22Rv1 (cell line): ENCODE data around the gene ANGPT4.

Source experiments
- H3K27ac ChIP-seq: fragments of 450-650 bp; 2 replicates; pipeline ENCODE4 v1.5.1; 2017
- ZFX ChIP-seq: fragments of 450-650 bp; IDR thresholded peaks from 2 replicates; pipeline ENCODE4 v1.6.1; 2017; ENCODE audit warnings: antibody characterized with exemption, borderline replicate concordance
- TF ChIP-seq, protein P1 (sequence below): fragments of 450-650 bp; IDR thresholded peaks from 2 replicates; pipeline ENCODE4 v1.5.1; 2017; ENCODE audit warnings: mild to moderate bottlenecking

The ANGPT4 gene

DNA sequence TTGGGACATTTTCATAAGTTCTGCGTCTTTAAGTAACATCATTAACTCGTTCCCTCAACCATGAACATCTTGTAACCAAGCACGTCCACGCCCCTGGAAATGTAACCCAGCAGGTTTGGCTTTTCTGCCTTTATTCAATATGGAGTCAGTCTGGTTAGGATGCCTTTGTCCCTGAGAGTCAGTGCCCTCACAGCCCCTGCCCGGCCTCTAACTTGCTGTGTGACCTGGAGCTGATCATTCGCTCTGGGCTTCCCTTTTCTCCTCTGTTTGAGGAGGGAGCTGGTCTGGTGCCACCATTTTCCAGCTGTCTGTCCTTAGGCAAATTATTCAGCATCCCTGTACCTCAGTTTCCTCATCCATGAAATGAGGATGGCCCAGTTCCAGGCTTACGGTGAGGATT lies 26.5 kb upstream of the ANGPT4 start:
- no peak overlapping the region for H3K27ac ChIP-seq
- no peak for TF ChIP-seq ZFX
- TF ChIP-seq, protein P1, sequence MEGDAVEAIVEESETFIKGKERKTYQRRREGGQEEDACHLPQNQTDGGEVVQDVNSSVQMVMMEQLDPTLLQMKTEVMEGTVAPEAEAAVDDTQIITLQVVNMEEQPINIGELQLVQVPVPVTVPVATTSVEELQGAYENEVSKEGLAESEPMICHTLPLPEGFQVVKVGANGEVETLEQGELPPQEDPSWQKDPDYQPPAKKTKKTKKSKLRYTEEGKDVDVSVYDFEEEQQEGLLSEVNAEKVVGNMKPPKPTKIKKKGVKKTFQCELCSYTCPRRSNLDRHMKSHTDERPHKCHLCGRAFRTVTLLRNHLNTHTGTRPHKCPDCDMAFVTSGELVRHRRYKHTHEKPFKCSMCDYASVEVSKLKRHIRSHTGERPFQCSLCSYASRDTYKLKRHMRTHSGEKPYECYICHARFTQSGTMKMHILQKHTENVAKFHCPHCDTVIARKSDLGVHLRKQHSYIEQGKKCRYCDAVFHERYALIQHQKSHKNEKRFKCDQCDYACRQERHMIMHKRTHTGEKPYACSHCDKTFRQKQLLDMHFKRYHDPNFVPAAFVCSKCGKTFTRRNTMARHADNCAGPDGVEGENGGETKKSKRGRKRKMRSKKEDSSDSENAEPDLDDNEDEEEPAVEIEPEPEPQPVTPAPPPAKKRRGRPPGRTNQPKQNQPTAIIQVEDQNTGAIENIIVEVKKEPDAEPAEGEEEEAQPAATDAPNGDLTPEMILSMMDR = no peak

DNA sequence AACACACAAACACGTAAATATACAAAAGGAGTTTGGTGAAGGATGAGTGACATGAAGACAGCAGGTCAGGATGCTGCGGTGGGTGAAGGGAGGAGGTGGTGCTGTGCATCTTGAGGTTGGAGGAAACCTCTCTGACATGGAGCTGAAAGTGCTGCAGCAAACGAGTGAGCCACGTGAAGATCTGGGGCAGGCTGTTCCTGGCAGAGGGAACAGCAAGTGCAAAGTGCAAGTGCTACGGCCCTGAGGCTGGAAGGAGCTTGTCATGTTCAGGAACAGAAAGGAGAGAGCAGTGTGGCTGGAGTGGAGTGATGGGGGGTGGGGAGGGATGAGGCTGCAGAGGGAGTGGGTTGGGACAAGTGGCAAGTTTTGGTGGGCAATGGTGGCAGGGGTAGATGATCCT lies 24.8 kb upstream of the ANGPT4 start:
- no peak for TF ChIP-seq ZFX
- TF ChIP-seq, protein P1 = no peak

DNA sequence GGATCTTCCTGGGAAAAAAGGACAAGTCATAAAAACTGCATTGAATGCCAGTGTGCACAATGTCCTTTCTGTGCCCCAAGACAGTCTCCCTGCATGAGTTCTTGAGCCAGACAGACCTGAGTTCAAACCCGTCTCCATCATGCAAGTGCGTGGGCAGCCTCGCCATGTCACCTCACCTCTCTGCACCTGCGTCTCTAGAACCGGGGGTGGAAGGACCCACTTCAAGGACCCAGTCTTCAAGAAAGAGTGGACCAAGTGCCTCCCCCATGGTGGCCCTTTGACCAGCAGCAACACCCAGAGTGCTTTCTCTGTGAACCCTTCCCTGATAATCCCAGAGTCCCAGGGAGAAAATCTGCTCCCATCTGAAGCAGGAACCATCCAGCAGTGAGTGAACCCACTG lies 23.5 kb upstream of the ANGPT4 start:
- no peak for TF ChIP-seq ZFX
- TF ChIP-seq, protein P1 = no peak
- H3K27ac ChIP-seq = no peak overlapping the region

More for the DNA sequence above, 24.8 kb upstream of the ANGPT4 start:
- H3K27ac ChIP-seq = no peak overlapping the region

DNA sequence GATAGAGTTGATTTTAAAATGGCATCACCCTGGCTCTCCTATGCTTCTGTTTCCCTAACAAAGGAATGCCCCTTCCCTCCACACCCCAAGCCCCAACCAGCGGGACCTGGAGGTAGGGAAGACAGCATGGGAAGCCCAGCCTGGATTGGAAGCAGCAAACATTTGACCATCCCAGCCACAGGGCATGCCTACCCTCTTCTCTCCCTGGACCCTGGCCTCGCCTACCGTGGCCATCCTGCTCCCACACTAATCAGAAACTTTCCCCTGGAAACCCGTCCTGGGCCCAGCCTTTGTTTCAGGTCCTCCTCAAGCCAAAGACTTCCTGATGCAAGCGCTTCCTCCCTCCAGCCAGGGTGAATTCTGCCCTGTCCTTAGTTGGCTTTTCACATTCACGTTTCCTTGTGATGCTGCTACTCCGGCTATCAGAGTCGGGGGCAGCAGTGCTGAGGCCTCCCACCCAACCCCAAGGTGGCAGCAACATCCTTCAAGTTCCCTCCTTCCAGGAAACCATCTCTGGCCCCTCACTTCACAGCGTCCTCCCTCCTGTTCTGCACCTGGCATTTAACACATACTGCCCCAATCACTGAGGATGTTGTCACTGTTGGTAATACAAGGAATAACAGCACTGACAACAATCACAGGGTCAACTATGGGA lies 18.2 kb upstream of the ANGPT4 start:
- TF ChIP-seq, protein P1 = no peak
- TF ChIP-seq ZFX = no peak

DNA sequence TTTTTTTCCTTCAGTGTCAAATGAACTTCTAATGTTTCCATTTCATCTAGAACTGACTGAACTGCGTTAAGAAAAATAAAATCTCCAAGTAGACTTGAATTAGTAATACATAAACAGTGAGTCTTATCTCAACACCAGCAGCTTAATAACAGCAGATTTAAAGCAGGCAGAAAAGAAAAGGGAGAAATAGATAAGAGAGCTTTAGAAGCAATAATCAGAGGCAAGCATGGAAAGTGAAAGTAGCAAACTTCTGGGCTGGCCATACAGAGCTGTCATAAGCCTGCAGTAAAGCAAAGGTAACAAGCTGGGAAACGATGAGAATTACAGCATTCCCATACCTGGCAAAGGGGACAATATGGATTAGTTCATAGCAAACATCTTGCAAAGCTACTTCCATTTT lies 16.9 kb upstream of the ANGPT4 start:
- TF ChIP-seq ZFX = no peak

More for the DNA sequence above, 18.2 kb upstream of the ANGPT4 start:
- no peak overlapping the region for H3K27ac ChIP-seq

DNA sequence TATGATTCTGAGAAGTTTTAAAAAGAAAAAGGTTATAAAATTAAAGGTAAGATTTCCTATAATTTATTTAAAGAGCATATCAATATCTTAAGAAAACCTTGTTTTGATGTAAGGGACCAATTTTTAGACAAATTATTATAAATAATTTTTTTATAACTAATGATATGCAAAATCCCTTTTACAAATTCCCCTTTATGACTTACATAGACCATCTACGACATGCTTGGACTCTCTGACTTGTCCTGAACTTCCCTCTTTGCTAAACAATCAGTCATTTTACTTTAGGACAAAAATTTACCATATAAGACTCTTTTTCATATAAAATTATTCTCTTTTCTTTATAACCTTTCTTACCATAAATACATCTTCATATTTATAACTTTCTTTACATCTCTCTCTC lies 15.3 kb upstream of the ANGPT4 start:
- TF ChIP-seq ZFX = no peak
- TF ChIP-seq, protein P1 = no peak
- H3K27ac ChIP-seq = no peak overlapping the region

More for the DNA sequence above, 16.9 kb upstream of the ANGPT4 start:
- H3K27ac ChIP-seq = no peak overlapping the region

DNA sequence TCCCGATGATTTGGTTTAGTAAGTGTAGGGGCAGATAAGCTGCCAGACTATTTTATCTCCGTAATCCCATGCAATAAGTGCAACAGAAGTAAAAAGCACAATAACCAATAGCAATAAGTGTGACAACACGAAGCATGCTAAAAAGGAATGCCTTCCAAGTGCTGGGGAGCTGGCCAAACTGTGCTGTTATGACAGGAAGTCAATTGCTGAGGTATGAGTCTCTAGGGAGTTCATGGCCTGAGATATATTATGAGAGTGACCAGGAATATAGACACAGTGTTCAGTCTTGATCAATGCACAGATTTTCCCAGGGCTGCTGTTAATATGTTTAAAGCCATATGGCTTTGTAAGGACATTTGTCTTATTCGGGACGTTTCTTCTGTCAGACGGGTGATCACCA lies 10.5 kb upstream of the ANGPT4 start:
- no peak overlapping the region for H3K27ac ChIP-seq
- no peak for TF ChIP-seq ZFX
- TF ChIP-seq, protein P1 = no peak

DNA sequence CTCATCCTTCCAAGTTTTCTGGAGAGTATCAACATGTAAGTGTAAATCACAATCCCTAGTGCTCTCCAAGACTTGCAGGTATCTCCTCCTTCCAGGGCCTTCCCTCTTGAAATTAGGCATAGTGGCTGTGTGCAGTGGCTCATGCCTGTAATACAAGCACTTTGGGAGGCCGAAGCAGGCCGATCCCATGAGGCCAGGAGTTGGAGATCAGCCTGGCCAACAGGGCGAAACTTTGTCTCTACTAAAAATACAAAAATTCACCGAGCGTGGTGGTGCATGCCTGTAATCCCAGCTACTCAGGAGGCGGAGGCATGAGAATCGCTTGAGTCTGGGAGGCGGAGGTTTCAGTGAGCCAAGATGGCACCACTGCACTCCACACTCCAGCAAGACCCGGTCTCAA lies 9.4 kb upstream of the ANGPT4 start:
- H3K27ac ChIP-seq = no peak overlapping the region
- TF ChIP-seq, protein P1 = no peak
- no peak for TF ChIP-seq ZFX
